HG03280 (cell line): ENCODE results near the gene SRSF7.
"Not testable (repeated sequence)": the region's sequence is repeated elsewhere in the genome, so short reads cannot be mapped to it uniquely, and the experiment has no call there.

ENCODE experiments used
- ATAC-seq: cut with Tn5 transposase; IDR thresholded peaks from one replicate; pipeline ENCODE4 v1.9.1; 2021; ENCODE audit warnings: mild to moderate bottlenecking, moderate library complexity; ENCODE audit not compliant: unreplicated experiment

SRSF7 gene

GRCh38 chr2:38706846-38707345, 44.3 kb downstream of the SRSF7 start:
- no peak for ATAC-seq

GRCh38 chr2:38704664-38705063, 46.5 kb downstream of the SRSF7 start:
- no peak for ATAC-seq

- not testable (repeated sequence) for ATAC-seq
These were observed 47.8 kb downstream of the SRSF7 start for GRCh38 chr2:38703336-38703735.

GRCh38 chr2:38702413-38702812, 48.7 kb downstream of the SRSF7 start:
- ATAC-seq, result no peak

- no peak for ATAC-seq
These were observed 49.6 kb downstream of the SRSF7 start for GRCh38 chr2:38701542-38701941.

GRCh38 chr2:38700881-38701458, 50.2 kb downstream of the SRSF7 start:
- no peak for ATAC-seq

- ATAC-seq, result no peak
These were observed 50.9 kb downstream of the SRSF7 start for GRCh38 chr2:38700113-38700785.

GRCh38 chr2:38698467-38699003, 52.6 kb downstream of the SRSF7 start:
- ATAC-seq, result no peak

- no peak for ATAC-seq
These were observed 53.9 kb downstream of the SRSF7 start for GRCh38 chr2:38697116-38697840.
